Fibroblast of lung (primary cell): Measurements from ENCODE around the gene PHETA2. TPM values are rescaled to one million over a fixed set of nuclear protein-coding genes. Genes with fewer than 3 reads are reported as not detected.
A peak's percentile ranks its signal among the peaks of the same experiment; 100 is the strongest.
"Not testable (repeated sequence)": the region's sequence is repeated elsewhere in the genome, so short reads cannot be mapped to it uniquely, and the experiment has no call there.

Source experiments
- DNase-seq, 2 donors: peaks; one replicate each; pipeline versions ENCODE4 v3.0.0 to v3.0.0-alpha.2; 2010; ENCODE audit warnings: low read depth in 2 of 2
- H2AFZ ChIP-seq: 2 replicates; pipeline ENCODE4 v1.5.1; 2012; ENCODE audit warnings: low read length, control low read depth, inconsistent platforms
- H3K27ac ChIP-seq: 2 replicates; pipeline ENCODE4 v1.5.1; 2011; ENCODE audit warnings: low read length, control low read depth; ENCODE audit not compliant: insufficient read depth
- H3K27me3 ChIP-seq: 2 replicates; pipeline ENCODE4 v1.5.1; 2011; ENCODE audit warnings: mild to moderate bottlenecking, low read length; ENCODE audit not compliant: control insufficient read depth, insufficient read depth
- H3K36me3 ChIP-seq: 2 replicates; pipeline ENCODE4 v1.5.1; 2011; ENCODE audit warnings: low read length; ENCODE audit not compliant: control insufficient read depth, insufficient read depth
- H3K4me1 ChIP-seq: 2 replicates; pipeline ENCODE4 v1.5.1; 2011; ENCODE audit warnings: low read length; ENCODE audit not compliant: control insufficient read depth, insufficient read depth; ENCODE audit errors: extremely low read depth
- H3K4me2 ChIP-seq: 2 replicates; pipeline ENCODE4 v1.5.1; 2011; ENCODE audit warnings: low read length, control low read depth; ENCODE audit not compliant: insufficient read depth; ENCODE audit errors: extremely low read depth
- H3K4me3 ChIP-seq, 4 experiments: fragments of 200-600 bp in 1 of 4; sonication (generic) in 1 of 4; replicated peaks in 1 of 4; 2 replicates each; pipeline ENCODE4 v1.5.1; 2011 to 2016; ENCODE audit warnings: low read length in 4 of 4, low read depth in 3 of 4, mild to moderate bottlenecking in 3 of 4, control low read depth in 2 of 4, inconsistent platforms in 1 of 4, mixed read lengths in 1 of 4; ENCODE audit not compliant: insufficient read depth in 1 of 4; ENCODE audit errors: control extremely low read depth in 1 of 4
- H3K79me2 ChIP-seq: 2 replicates; pipeline ENCODE4 v1.5.1; 2012; ENCODE audit warnings: mild to moderate bottlenecking, low read length, inconsistent platforms; ENCODE audit not compliant: control insufficient read depth, insufficient read depth
- H3K9ac ChIP-seq: 2 replicates; pipeline ENCODE4 v1.5.1; 2011; ENCODE audit warnings: mild to moderate bottlenecking, low read length, control low read depth; ENCODE audit not compliant: insufficient read depth
- H3K9me3 ChIP-seq: 2 replicates; pipeline ENCODE4 v1.5.1; 2012; ENCODE audit warnings: low read depth, low read length; ENCODE audit not compliant: control insufficient read depth, insufficient read depth
- H4K20me1 ChIP-seq: 2 replicates; pipeline ENCODE4 v1.5.1; 2011; ENCODE audit warnings: low read length; ENCODE audit not compliant: control insufficient read depth, insufficient read depth; ENCODE audit errors: extremely low read depth
- EZH2 ChIP-seq: IDR thresholded peaks from 2 replicates; pipeline ENCODE4 v1.5.1; 2012; ENCODE audit warnings: low read length, control low read depth, mild to moderate bottlenecking; ENCODE audit errors: missing control alignments
- polyA plus RNA-seq, 2 donors: library from polyadenylated mRNA; depleted of rRNA in 1 of 2; stranded (reverse) in 1 of 2; unstranded in 1 of 2; fragments of >200 nt; gene quantifications; 2 replicates each; pipeline ENCODE4 v1.2.1, GENCODE V29; 2011 to 2012; ENCODE audit warnings: missing spikeins in 1 of 2
- total RNA-seq: library from RNA; depleted of rRNA; stranded (reverse); fragments of >200 nt; gene quantifications from 2 replicates; pipeline ENCODE4 v1.2.1, GENCODE V29; 2014
- TF ChIP-seq, protein P1 (sequence below), 2 donors: IDR thresholded peaks in 1 of 2; conservative IDR thresholded peaks in 1 of 2; 1 replicate in 1 of 2; 2 replicates in 1 of 2; pipeline ENCODE4 v1.5.1; 2011 to 2012; ENCODE audit warnings: low read length in 2 of 2, control low read depth in 1 of 2, inconsistent platforms in 1 of 2, low read depth in 1 of 2, mild to moderate bottlenecking in 1 of 2

The PHETA2 gene
- total and polyA plus RNA-seq, 2 donors (not counting 1 experiment from before 2014, with no cell fraction given), result 19.2 to 20.0 TPM

DNA sequence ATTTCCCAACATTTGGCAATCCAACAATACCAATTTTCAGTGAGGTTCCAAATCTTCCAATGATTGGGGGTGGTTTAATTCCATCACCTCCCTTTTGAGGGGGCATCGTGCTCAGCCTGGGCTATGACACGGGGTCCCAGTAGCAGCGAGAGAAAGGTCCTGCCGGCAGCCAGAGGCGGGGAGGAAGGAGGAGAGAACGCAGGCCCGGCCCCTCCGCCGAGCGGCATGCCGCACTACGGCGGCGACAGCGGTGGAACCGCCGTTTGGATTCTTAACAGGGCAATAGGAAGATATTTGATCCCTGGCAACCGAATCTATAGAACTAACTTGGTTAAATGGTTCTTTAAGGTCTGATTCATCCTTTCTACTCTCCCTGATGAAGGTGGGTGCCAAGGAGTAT, 34.8 kb downstream of the PHETA2 start:
- no peak overlapping the region for H3K27ac ChIP-seq
- H2AFZ ChIP-seq, result no peak overlapping the region
- H4K20me1 ChIP-seq, result no peaks in the 10 kb centered on the region
- H3K36me3 ChIP-seq, result no peaks in the 10 kb centered on the region
- H3K9me3 ChIP-seq, result no peaks in the 10 kb centered on the region
- no peak overlapping the region for H3K9ac ChIP-seq
- TF ChIP-seq, protein P1, sequence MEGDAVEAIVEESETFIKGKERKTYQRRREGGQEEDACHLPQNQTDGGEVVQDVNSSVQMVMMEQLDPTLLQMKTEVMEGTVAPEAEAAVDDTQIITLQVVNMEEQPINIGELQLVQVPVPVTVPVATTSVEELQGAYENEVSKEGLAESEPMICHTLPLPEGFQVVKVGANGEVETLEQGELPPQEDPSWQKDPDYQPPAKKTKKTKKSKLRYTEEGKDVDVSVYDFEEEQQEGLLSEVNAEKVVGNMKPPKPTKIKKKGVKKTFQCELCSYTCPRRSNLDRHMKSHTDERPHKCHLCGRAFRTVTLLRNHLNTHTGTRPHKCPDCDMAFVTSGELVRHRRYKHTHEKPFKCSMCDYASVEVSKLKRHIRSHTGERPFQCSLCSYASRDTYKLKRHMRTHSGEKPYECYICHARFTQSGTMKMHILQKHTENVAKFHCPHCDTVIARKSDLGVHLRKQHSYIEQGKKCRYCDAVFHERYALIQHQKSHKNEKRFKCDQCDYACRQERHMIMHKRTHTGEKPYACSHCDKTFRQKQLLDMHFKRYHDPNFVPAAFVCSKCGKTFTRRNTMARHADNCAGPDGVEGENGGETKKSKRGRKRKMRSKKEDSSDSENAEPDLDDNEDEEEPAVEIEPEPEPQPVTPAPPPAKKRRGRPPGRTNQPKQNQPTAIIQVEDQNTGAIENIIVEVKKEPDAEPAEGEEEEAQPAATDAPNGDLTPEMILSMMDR (conservative IDR thresholded peaks at IDR 0.05 in 1 of 2, IDR thresholded peaks at IDR 0.05 in 1 of 2; ENCODE audit: low read depth in 1 of 2, low read length in 2 of 2), result no peak
- H3K4me1 ChIP-seq, result no peaks in the 10 kb centered on the region
- no peak overlapping the region for H3K4me3 ChIP-seq
- DNase-seq, result no peak
- H3K27me3 ChIP-seq, result no peaks in the 10 kb centered on the region
- H3K4me2 ChIP-seq, result no peak overlapping the region
- H3K79me2 ChIP-seq, result no peaks in the 10 kb centered on the region

DNA sequence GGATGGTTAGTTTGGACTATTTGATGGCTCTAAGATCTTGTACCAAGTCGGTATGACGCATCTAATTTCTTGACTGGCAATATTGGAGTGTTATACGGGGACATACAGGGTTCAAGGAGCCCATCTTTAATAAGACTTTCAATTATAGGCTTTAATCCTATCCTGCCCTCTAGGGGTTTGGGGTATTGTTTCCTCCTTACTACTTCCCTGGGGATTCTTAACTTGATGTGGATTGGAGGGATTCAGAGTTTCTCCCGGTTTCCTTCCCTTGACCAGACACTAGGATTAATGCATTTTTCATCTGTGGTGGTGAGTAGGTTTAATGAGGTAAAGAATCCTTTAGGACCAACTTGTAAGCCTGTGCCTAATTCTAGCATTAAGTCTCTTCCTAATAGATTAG, 37.8 kb downstream of the PHETA2 start:
- Histone ChIP-seq H2AFZ (no peak overlapping the region), H3K4me3 (no peak overlapping the region), H4K20me1 (no peaks in the 10 kb centered on the region), H3K9ac (no peak overlapping the region), H3K9me3 (no peaks in the 10 kb centered on the region), H3K4me1 (no peaks in the 10 kb centered on the region), H3K36me3 (no peaks in the 10 kb centered on the region), H3K4me2 (no peak overlapping the region), H3K79me2 (no peaks in the 10 kb centered on the region), H3K27me3 (no peaks in the 10 kb centered on the region), H3K27ac (no peak overlapping the region)
- TF ChIP-seq, protein P1 (conservative IDR thresholded peaks at IDR 0.05 in 1 of 2, IDR thresholded peaks at IDR 0.05 in 1 of 2; ENCODE audit: low read depth in 1 of 2, low read length in 2 of 2), result no peak
- TF ChIP-seq EZH2, result no peak
- DNase-seq, result no peak

DNA sequence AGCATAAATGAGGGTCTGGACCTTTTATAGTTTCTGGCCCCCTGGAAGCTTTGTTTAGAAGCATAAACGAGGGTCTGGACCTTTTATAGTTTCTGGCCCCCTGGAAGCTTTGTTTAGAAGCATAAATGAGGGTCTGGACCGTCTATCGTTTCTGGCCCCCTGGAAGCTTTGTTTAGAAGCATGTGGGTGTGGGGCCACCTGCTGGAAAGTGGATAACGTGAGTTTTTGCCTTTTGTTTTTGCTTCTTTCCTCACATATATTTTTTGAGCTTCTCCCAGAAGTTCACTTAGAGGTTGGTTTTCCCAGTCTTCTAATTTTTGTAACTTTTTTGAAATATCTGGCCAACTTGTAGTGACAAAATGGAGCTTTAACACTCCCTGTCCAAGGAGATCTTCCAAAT, 38.7 kb downstream of the PHETA2 start:
- H3K27ac ChIP-seq, H3K9ac ChIP-seq, H3K79me2 ChIP-seq, H3K4me2 ChIP-seq, H3K27me3 ChIP-seq, H2AFZ ChIP-seq, H3K36me3 ChIP-seq, H3K4me3 ChIP-seq, H4K20me1 ChIP-seq, H3K9me3 ChIP-seq, H3K4me1 ChIP-seq: not testable (repeated sequence)
- DNase-seq, result peak in 1 of 2 donors; percentile 15
- TF ChIP-seq, protein P1 (conservative IDR thresholded peaks at IDR 0.05 in 1 of 2, IDR thresholded peaks at IDR 0.05 in 1 of 2; ENCODE audit: low read depth in 1 of 2, low read length in 2 of 2), result peak in 1 of 2 donors; percentile 18
